ENCODE data around the gene NDUFV2. TPM values are rescaled to one million over a fixed set of nuclear protein-coding genes. Genes with fewer than 3 reads are reported as not detected.

The NDUFV2 gene
- polyA plus RNA-seq, 1 donor, result 106 TPM

DNA sequence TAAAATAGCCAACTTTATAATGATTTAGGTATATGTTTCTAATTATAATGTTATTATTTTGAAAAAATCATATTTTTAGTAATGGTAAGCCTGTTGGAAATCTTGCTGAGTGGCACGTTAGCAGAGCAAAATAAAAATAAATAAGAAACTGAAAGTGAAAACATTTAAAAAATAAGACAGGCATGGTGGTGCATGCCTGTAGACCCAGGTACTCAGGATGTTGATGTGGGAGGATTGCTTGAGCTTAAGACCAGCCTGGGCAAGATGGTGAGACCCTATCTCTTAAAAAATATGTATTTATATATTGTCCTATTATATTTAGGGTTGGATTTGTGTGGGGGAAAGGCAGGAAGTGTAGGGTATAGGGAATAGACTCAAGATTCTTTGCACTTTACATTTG, 18.3 kb downstream of the NDUFV2 start:
- no peak for DNase-seq

DNA sequence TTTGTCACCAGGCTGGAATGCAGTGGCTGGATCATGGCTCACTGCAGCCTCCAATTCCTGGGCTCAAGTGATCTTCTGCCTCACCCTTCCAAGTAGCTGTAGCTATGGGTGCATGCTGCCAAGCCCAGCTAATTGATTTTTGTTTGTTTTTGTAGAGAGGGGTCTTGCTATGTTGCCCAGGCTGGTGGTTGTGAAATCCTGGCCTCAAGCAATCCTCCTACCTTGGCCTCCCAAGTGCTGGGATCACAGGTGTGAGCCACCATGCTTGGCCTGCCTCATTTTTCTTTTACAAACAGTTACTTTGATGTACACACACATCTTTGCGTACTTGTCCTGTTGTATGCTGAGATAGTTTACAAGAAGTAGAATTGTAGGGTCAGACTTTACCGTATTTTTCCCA, 21.0 kb downstream of the NDUFV2 start:
- DNase-seq, result no peak

DNA sequence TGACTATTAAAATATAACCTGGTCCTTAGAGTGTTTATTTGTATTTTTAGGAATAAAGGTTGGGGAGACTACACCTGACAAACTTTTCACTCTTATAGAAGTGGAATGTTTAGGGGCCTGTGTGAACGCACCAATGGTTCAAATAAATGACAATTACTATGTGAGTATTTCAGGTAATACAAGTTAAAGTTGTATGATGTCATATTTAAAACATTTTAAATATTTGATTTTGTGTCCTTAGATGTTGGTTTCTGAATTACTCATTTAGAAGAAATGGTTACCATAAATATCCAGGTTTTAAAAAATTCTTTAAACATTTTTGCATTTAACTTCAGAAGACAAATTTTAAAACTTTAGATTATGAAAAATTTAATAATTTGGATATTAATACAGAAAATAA, 22.3 kb downstream of the NDUFV2 start:
- DNase-seq, result no peak

DNA sequence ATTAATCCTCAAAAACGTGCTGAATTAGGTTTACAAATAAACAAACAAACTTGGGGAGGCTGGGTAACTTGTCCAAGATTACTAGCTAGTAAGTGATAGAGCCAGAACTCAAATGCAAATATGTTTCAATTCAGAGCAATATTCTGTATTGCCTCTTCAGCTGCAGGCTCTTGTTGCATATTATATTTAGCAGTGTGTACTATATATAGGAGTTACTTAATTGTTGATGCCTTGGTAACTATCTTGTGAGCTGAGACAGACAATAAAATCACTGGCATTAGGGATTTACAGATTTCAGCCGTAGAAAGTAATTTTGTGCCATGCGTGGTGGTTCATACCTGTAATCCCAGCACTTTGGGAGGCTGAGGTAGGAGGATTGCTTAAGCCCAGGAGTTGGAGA, 23.8 kb downstream of the NDUFV2 start:
- DNase-seq, result no peak

DNA sequence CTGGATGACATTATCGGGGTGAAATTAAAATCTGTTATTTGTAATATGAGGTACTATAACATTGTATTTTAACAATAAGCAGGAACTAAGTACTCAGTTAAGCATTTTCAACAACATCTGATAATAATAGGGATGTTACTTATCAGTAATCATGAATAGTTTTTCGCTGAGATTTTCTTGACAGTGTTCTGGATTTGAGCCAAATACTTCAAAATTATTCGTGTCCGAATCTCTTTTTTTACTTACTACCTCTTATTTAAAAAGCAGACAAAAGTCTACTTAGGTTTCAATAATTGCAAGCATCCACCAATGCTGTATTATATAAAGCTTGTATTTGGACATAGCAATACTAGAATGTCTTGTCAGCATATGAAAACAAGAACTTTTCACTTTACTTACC, 27.7 kb downstream of the NDUFV2 start:
- DNase-seq, result no peak

DNA sequence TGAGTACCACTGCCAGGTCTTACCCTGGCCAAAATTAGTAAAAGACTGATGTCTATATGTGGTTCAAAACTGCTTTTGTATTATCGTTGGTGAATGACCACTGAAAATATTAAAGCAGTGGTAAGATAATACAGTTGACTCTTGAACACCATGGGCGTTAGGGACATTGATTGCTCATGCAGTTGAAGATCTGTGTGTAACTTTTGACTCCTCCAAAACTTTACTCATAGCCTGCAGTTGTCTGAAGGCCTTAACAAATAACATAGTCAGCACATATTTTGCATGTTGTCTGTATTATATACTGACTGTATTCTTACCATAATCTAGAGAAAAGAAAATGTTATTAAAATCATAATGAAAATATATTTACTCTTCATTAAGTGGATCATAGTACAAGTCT, 28.3 kb downstream of the NDUFV2 start:
- no peak for DNase-seq

DNA sequence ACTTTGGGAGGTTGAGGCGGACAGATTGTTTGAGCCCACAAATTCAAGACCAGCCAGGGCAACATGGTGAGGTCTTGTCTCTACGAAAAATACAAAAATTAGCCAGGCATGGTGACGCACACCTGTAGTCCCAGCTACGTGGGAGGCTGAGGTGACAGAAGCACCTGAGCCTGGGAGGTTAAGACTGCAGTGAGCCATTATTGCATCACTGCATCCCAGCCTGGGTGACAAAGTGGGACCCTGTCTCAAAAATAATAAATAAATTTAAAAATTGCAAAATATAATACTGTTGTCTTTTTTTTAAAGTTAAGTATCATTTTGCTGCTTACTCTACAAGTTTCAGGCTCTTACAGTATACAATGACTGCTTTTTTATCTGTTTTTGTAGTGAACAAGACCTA, 30.1 kb downstream of the NDUFV2 start:
- DNase-seq, result no peak

DNA sequence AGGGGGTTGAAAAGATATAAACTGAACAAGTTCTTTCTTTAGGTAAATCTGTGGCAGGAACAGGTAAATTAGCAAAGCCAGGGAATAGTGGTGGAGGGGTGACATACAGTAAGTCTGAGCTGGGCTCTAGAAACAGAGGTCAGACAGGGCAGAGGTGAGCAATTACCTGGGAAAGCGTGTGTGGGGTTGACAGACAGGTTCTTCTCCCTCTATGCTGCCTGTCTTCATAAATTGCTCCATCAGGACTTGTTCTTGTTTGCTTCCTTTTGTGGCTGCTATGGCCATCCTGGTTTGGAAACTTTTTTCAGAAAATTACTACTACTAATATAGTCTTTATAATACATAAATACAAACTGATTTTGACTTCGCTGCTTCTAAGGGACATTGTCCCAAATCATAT, 30.7 kb downstream of the NDUFV2 start:
- DNase-seq, result no peak

DNA sequence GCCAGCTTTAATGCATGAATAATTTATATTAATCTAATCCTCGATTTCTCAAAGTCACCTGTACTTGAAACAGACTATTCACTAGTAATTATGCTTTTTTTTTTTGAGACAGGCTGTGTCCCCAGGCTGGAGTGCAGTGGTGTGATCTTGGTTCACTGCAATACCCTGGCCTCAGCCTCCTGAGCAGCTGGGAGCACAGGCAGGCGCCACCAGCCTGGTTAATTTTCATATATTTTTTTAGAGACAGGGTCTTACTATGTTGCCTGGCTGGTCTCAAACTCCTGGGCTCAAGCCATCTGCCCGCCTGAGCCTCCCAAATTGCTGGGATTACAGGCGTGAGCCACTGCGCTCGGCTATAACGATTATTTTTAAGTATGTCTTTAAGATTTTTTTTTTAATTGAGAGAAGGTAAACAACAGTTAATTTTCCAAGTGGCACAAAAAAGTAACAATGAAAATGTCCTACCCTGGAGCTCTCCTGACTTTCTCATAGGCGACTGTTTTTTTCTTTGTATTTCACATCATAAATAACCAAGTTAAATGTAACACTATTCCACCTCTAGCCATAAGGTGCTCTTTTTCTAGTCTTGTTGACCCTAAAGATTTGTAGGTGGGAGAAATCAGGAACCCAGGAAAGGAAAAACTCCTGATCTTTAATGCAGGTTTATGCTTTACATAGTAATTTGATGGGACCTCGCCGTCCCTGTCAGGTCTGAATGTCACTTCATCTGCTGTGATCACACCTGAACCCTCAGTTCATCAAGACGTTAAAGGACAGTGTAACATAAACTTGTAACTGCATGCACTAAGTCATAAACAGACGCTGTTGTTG, 32.8 kb downstream of the NDUFV2 start:
- DNase-seq, result no peak

DNA sequence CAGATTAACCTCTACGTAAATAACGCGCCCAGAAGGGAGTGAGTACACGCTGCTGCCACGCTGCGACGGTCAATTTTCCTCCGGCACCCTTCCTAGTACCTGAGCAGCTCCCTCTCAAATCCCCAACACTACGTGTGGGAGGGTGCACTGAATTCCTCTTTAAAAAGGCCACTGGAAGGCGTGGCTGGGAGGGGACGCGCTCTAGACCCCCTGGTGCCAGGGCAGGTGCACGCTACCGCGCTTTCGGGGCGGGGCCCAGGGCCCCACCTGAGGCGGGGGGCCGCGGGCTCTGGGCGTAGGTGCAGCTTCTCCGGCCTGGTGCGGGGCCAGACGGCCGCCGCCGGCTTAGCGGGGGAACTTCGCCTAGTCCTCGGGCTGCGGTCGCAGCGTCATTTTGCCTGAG, 33.4 kb downstream of the NDUFV2 start:
- DNase-seq, result no peak

DNA sequence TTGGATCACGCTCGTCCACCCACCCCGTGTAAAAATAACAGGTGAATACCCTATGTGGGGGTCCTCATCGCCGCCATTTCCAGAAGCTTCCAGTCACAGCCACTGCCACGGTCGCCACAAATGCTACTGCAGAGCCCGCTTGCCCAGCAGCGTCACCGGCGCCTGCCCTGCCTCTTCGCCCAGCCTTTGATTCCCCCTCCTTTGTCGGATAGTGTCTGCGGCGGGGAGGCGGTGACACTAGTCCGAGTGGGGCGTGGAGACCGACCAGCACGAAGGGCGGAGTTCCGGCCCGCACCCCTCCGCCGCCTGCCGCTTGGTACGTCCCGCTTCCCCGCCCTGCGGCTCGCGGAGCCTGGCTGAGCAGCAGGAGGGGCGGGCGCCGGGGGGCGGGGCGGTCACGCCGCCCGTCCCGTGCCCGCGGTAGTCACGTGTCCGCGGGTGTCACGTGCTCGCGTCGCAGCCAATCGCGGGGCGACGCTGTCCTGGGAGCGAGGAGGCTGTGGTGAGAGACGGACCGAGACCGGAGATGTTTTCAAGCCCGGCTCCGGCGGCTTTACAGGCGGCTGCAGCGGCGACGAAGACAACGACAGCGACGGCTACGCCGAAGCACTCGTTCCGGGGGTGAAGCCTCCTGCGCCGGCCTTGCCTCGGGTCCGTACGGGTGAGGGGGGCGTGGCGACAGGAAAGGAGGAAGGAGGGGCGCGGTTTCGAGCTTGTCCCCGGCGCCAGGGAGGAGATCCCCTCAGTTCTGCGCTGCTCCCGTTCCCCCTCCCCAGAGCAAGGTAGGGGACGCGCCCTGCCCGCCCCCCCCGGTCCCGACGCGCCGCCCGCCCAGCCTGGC, 34.0 kb downstream of the NDUFV2 start, which contains the start of gene ANKRD12:
Gene ANKRD12 (plus strand): TSS at position 467 of the 841 bp plus-strand sequence. CDS start 45,652 bp downstream, outside the sequence.
- DNase-seq, result peak; percentile 99

DNA sequence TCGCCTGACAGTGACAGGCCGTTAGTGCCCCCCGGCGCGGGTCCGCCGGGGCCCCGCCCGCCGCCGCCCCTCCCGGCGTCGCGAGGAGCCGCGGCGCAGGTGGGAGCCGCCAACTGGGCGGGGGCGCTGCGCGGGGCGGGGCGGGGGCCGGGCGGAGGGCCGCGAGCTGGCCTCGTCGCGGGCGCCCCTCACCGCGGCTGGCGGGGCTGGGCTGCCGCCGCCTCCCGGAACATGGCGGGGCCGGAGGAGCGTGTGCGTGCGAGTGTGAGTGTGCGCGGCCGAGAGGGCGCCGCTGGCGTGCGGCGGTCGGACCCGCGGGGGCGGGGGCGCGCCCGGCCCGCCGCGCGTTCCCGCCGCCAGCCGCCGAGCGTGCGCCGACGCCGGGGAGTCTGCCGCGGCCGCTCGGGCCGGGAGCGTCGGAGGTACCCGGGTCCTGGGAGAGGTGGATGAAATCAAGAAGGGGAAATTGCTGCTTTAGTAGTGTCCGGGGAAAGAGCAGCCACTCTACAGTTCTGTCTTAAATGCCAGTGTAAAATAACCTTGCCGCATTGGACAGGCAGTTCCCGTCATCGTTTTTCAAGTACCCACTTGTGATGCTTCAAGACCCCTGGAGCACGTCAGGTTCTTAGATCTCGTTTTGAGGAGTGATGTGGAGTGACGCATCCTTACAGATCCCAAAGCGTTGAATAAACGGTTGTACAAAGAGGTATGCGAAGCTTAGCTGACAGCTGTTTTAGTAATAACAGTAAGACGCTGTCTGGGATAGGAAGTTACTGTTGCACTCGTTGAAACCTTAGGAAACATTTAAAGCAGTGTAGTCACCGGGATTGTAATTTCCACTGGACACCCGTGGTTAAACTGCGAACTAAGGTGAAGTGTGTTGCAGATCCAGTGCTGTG, 34.9 kb downstream of the NDUFV2 start:
- peak; percentile 76 for DNase-seq

DNA sequence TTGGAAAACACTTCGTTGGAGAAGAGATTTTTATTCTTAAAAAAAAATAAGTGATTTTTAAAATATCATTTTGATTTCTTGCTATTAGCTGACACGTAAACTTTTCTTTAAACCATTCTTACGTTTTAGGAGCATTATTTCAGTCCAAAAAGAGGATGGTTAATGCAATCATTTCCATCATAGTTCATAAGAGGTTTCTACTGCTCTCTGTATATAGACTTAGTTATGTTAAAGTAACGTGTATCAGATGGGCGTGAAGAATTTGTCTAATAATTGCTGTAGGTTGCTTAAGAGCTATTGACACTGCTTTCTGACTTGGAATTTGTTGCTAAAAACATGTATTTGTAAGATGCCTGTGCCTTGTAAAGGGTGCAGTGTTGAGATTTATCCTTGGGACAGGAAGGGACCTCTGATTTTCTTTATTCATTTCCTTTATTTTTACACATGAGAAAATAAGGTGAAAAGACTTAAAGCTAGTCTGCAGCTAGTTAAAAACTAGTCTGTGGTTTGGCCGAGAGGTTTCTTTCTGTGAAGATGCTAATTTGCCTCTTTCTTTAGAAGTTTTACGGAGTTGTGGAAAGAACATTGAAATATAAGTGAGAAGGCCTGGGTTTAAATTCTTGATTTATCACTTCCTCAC, 37.0 kb downstream of the NDUFV2 start:
- no peak for DNase-seq

DNA sequence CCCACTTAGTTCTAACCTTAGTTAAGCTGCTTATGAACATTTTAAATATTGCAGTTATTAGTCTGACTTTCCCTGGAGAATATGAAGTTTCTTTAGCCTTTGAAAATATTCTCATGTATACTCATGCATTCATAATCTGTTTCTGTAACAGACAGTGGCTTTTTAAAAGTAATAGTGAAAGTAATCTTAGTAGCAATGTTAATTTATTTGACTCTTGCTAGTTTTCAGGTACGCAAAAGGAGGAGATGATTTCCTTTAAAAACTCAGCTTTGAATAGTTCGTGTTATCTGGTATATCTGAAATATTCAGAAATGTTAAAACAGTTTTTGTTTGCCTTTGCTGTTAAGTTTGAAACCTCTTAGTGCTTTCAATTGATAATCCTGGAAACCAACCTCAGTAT, 37.9 kb downstream of the NDUFV2 start:
- DNase-seq, result no peak

DNA sequence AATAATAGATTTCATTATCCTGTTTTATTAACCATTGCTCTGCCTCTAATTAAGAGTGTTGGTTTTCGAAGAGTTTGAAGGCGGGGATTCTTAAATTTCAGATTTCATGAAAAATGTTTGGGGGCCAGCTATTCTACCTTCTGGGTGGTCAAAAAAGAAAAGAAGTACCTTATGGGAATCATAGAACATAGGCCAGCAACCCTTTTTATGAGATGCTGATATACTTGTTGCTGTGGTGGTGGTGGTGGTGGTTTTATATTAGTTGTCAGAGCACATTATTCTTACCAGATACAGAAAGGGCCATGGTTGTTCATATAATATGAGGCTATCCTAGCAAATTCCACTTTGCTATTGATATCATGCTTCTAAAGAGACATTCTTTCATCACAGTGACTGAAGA, 38.5 kb downstream of the NDUFV2 start:
- no peak for DNase-seq

DNA sequence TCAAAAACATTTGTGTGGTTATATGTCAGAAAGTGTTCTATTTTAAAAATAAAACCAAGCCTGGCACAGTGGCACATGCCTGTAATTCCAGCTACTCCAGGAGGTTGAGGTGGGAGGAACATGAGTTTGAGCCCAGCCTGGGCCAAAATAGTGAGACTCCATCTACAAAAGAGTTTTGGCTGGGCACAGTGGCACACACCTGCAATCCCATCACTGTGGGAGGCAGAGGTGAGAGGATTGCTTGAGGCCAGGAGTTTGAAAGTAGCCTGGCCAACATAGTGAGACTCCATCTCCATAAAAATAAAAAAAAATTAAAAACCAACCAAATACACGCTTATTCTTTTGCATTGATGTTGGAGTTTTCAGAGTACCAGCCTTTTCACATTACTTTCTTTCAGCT, 43.7 kb downstream of the NDUFV2 start:
- DNase-seq, result no peak

DNA sequence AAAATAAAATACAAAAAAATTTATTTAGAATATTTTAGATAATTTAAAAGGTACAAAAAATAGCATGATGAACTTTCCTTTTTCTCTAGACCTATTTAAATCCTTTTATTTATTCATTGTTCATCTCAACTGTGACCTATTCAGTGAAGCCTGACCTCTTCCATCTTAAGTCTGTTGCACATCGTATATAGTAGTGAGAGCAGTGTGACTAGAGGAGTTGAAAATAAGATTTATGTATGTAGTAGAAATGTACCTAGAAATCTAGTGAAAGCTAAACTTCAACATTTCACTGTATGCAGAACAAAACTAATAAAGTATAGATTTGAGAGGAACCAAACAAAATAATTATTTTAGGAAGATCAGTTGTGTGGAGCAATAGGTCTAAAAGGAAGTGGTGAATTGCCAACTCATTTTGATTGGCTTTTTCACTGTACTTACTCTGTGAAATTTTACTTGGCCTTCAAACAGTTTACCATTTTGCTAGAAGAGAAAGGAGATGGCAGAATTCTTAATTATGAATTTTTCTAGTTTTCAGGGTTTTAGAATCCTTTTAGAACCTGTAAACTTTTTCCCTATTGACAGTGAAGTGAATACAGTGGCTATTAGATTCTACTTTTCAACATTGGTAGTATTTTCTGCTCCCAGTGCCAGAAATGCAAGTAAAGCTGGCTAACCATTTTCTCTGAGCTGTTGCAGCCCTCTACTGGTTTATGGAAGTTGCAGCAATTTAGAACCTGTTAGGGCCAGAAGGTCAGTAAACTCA, 45.1 kb downstream of the NDUFV2 start:
- DNase-seq, result peak; percentile 60

DNA sequence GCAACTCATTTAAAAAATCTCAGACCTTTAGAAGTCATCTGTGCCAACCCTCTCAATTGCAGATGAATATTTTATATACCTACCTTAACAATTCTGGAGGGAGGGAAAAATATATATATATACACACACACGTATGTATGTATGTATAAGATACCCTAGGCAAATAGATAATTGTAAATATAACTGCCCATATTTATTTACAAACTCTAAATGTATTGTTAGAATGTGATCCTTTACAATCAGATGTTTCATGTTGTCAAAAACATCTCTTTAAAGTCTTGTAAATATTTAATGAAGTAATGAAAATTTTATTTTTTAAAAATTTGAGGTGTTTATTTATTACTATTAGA, 45.7 kb downstream of the NDUFV2 start:
- no peak for DNase-seq

DNA sequence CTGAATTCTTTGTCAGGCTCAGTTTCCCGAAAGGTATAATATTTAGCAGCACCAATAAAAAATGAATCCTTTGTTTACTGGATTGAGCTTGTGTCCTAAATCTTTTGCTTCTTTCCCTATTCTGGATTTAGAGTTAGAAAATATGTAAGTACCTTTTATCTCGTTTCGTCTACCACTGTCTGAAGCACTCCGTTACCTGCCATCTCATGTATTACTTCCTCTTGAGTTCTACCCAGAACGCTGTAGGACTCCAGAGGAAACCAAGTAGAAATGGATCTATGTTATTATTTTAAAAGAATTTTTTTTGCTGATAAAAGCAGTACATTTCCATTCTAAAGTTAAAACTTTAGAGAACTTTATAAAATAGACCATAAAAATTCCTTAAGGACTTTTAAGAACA, 47.6 kb downstream of the NDUFV2 start:
- no peak for DNase-seq

DNA sequence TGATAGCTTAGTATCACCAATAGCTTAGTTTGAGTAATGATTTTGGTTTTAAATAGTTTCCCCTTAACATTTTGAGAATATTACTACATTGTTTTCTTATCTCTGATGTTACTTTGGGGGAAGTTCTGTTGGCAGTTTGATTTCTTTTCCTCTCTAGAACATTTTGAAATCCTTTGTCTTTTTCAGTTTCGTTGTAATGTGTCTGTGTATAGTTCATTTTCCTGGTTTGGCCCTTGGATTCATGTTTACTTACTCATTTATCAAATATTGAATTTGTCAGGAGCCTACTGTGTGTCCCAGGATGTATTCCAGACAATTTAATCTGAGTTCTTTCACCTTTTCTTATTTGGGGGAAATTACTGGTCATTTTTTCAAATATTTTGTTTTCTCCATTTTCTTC, 50.8 kb downstream of the NDUFV2 start:
- DNase-seq, result no peak

DNA sequence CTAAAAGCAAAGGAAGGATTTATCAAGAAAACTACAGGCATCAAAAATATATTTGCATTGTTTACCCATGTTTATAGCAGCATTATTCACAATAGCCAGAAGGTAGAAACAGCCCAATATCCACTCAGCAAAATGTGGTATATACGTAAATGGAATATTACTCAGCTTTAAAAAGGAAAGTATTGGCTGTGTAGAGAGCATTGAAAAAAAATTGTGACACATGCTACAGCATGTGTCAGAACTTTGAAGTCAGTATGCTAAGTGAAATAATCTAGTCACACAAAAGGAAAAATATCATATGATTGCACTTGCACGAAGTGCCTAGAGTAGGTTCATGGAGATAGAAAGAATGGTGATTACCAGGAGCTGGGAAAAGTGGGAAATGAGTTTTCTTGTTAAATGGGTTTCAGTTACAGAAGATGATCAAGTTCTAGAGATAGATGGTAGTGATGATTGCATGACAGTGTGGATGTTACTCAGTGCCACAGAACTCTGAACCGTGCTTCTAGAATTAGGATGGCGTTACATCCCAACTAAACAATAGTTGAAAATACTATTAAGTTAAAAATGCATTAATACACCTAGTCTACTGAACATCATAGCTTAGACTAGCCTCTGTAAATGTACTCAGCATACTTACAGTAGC, 54.2 kb downstream of the NDUFV2 start:
- no peak for DNase-seq
